ENCODE results near the gene FAM78A. TPM values are rescaled to one million over a fixed set of nuclear protein-coding genes. Genes with fewer than 3 reads are reported as not detected.

FAM78A gene
- total RNA-seq, 1 experiment from 2014 or later, result 3.4 TPM

GRCh38 chr9:131257266-131258025 lies 18.9 kb downstream of the FAM78A start:
- Histone ChIP-seq H3K27me3 (ENCODE audit: insufficient read depth, low read length) (no peaks in the 10 kb centered on the region), H3K4me3 (replicated peaks in 1 of 2; ENCODE audit: low read depth in 1 of 2, low read length in 2 of 2) (no peak overlapping the region), H3K9me2 (ENCODE audit: insufficient read depth) (no peaks in the 10 kb centered on the region), H3K36me3 (ENCODE audit: control insufficient read depth in 1 of 2, insufficient read depth in 2 of 2, low read length in 2 of 2) (no peaks in the 10 kb centered on the region), H3K79me2 (ENCODE audit: insufficient read depth, low read length) (no peaks in the 10 kb centered on the region), H2AFZ (ENCODE audit: low read depth, low read length, poor library complexity, severe bottlenecking) (no peak overlapping the region), H3K4me2 (ENCODE audit: low read length) (no peak overlapping the region), H3K9me3 (ENCODE audit: control insufficient read depth in 1 of 2, insufficient read depth in 1 of 2, low read depth in 1 of 2, low read length in 2 of 2) (no peaks in the 10 kb centered on the region), H4K20me1 (ENCODE audit: insufficient read depth) (no peaks in the 10 kb centered on the region), H3K4me1 (ENCODE audit: control insufficient read depth in 1 of 2, insufficient read depth in 2 of 2, low read length in 2 of 2) (peaks cover 0 to 4% of the 10 kb centered on the region in 2 experiments; a peak in 1 of 4 replicates), H3K27ac (ENCODE audit: low read depth, low read length) (no peak overlapping the region), H3K9ac (ENCODE audit: low read length) (no peak overlapping the region)
- ChIA-PET RAD21 (ENCODE audit: low non-redundant PET in 1 of 2, low total read pairs in 2 of 2, uncharacterized antibody in 2 of 2, unreplicated experiment in 2 of 2) (no interaction called here), POLR2A (no interaction called here), CTCF (no interaction called here)
- intact Hi-C loops (cut with micrococcal nuclease), result no loop called here
- TF ChIP-seq ELF1 (IDR thresholded peaks at IDR 0.05; ENCODE audit: borderline replicate concordance, low read depth) (no peak), MAX (IDR thresholded peaks at IDR 0.05) (no peak), JUND (IDR thresholded peaks at IDR 0.05) (no peak), SRF (IDR thresholded peaks at IDR 0.05; ENCODE audit: low read depth) (no peak), CTCF (IDR thresholded peaks at IDR 0.05 in 2 of 3, conservative IDR thresholded peaks at IDR 0.05 in 1 of 3; ENCODE audit: borderline replicate concordance in 1 of 3, insufficient read depth in 1 of 3, low read depth in 2 of 3, low read length in 2 of 3) (no peak), EZH2phosphoT487 (IDR thresholded peaks at IDR 0.05; ENCODE audit: borderline replicate concordance) (no peak)
- DNase-seq (ENCODE audit: low read depth, low spot score) (no peak), ATAC-seq (no peak)
- no TSS peak for BruUV-seq (replicated peaks)

GRCh38 chr9:131255676-131256197 lies 20.6 kb downstream of the FAM78A start:
- DNase-seq (ENCODE audit: low read depth, low spot score) (no peak), ATAC-seq (no peak)
- no peaks in the 10 kb centered on the region for H3K79me2 ChIP-seq (ENCODE audit: insufficient read depth, low read length)
- H2AFZ ChIP-seq (ENCODE audit: low read depth, low read length, poor library complexity, severe bottlenecking), result no peak overlapping the region
- intact Hi-C loops (cut with micrococcal nuclease), result no loop called here
- H3K36me3 ChIP-seq (ENCODE audit: control insufficient read depth in 1 of 2, insufficient read depth in 2 of 2, low read length in 2 of 2), result no peaks in the 10 kb centered on the region
- no peaks in the 10 kb centered on the region for H3K27me3 ChIP-seq (ENCODE audit: insufficient read depth, low read length)
- no peaks in the 10 kb centered on the region for H4K20me1 ChIP-seq (ENCODE audit: insufficient read depth)
- H3K9me3 ChIP-seq (ENCODE audit: control insufficient read depth in 1 of 2, insufficient read depth in 1 of 2, low read depth in 1 of 2, low read length in 2 of 2), result no peaks in the 10 kb centered on the region
- no peak overlapping the region for H3K4me3 ChIP-seq (replicated peaks in 1 of 2; ENCODE audit: low read depth in 1 of 2, low read length in 2 of 2)
- H3K4me2 ChIP-seq (ENCODE audit: low read length), result no peak overlapping the region
- no peak overlapping the region for H3K9ac ChIP-seq (ENCODE audit: low read length)
- H3K4me1 ChIP-seq (ENCODE audit: control insufficient read depth in 1 of 2, insufficient read depth in 2 of 2, low read length in 2 of 2), result peaks cover 0 to 4% of the 10 kb centered on the region in 2 experiments; a peak in 1 of 4 replicates
- BruUV-seq (replicated peaks), result no TSS peak
- no peaks in the 10 kb centered on the region for H3K9me2 ChIP-seq (ENCODE audit: insufficient read depth)
- H3K27ac ChIP-seq (ENCODE audit: low read depth, low read length), result no peak overlapping the region
- CTCF ChIA-PET, result no interaction called here
- RAD21 ChIA-PET (ENCODE audit: low non-redundant PET in 1 of 2, low total read pairs in 2 of 2, uncharacterized antibody in 2 of 2, unreplicated experiment in 2 of 2), result no interaction called here
- POLR2A ChIA-PET, result no interaction called here
- TF ChIP-seq REST (IDR thresholded peaks at IDR 0.05; ENCODE audit: low read depth) (no peak), CEBPB (IDR thresholded peaks at IDR 0.05; ENCODE audit: low read depth) (no peak), EZH2 (IDR thresholded peaks at IDR 0.05) (no peak), RAD21 (IDR thresholded peaks at IDR 0.05; ENCODE audit: low read depth) (no peak), SP1 (IDR thresholded peaks at IDR 0.05; ENCODE audit: low read depth) (no peak), FOSL1 (IDR thresholded peaks at IDR 0.05; ENCODE audit: low read depth) (no peak), YY1 (IDR thresholded peaks at IDR 0.05; ENCODE audit: extremely low read depth, insufficient replicate concordance, low read depth, low read length) (no peak), POLR2A (IDR thresholded peaks at IDR 0.05; ENCODE audit: borderline replicate concordance, extremely low read depth, insufficient read depth, insufficient read length) (no peak), ZFX (IDR thresholded peaks at IDR 0.05) (no peak), CBX3 (IDR thresholded peaks at IDR 0.05; ENCODE audit: low read depth) (no peak), ZNF274 (IDR thresholded peaks at IDR 0.05; ENCODE audit: low read depth, low read length) (no peak)

All from HCT116 (cell line).